CD8-positive, alpha-beta memory T cell (primary cell): Measurements from ENCODE around the gene PTGDR2. TPM values are rescaled to one million over a fixed set of nuclear protein-coding genes. Genes with fewer than 3 reads are reported as not detected.
A peak's percentile ranks its signal among the peaks of the same experiment; 100 is the strongest.

ENCODE experiments used
- CTCF ChIA-PET: fragments of 350-600 bp; sonication (Branson Sonifier 250); formaldehyde crosslinking; loops from one replicate; lab custom pipeline; 2021; ENCODE audit warnings: antibody characterized with exemption; lab: Charles Lee
- POLR2A ChIA-PET: fragments of 350-600 bp; sonication (Branson Sonifier 250); formaldehyde crosslinking; loops from one replicate; lab custom pipeline; 2021; ENCODE audit warnings: antibody characterized with exemption; lab: Charles Lee
- DNase-seq, 5 donors: peaks; one replicate each; pipeline versions ENCODE4 v3.0.0 to v3.0.0-alpha.2; 2020 to 2022; ENCODE audit warnings: mixed read lengths in 1 of 5
- H3K27ac ChIP-seq: one replicate; pipeline ENCODE4 v1.7.0; 2013; ENCODE audit warnings: low read depth, mild to moderate bottlenecking, low read length, moderate library complexity
- H3K27me3 ChIP-seq: 2 replicates; pipeline ENCODE4 v1.7.0; 2013; ENCODE audit warnings: low read length, mild to moderate bottlenecking; ENCODE audit not compliant: insufficient read depth, poor library complexity, severe bottlenecking
- H3K36me3 ChIP-seq: 2 replicates; pipeline ENCODE4 v1.7.0; 2013; ENCODE audit warnings: mild to moderate bottlenecking, low read length, moderate library complexity; ENCODE audit not compliant: insufficient read depth
- H3K4me1 ChIP-seq: 2 replicates; pipeline ENCODE4 v1.7.0; 2013; ENCODE audit warnings: mild to moderate bottlenecking, low read length, moderate library complexity; ENCODE audit not compliant: insufficient read depth
- H3K4me3 ChIP-seq: 2 replicates; pipeline ENCODE4 v1.7.0; 2013; ENCODE audit warnings: mild to moderate bottlenecking, low read length
- H3K9me3 ChIP-seq: 2 replicates; pipeline ENCODE4 v1.7.0; 2013; ENCODE audit warnings: mild to moderate bottlenecking, low read length
- H3K27ac Mint-ChIP-seq, 8 donors: one replicate each; pipeline ENCODE4 v1.8.0; 2020 to 2021; ENCODE audit warnings: mixed read lengths in 8 of 8, mild to moderate bottlenecking in 6 of 8, inconsistent platforms in 3 of 8, moderate library complexity in 3 of 8
- H3K27me3 Mint-ChIP-seq, 2 donors: one replicate each; pipeline ENCODE4 v1.8.0; 2020 to 2021; ENCODE audit warnings: mixed read lengths in 2 of 2, mild to moderate bottlenecking in 1 of 2, moderate library complexity in 1 of 2
- H3K36me3 Mint-ChIP-seq, 3 donors: one replicate each; pipeline ENCODE4 v1.8.0; 2020 to 2021; ENCODE audit warnings: mixed read lengths in 3 of 3, inconsistent platforms in 1 of 3, mild to moderate bottlenecking in 1 of 3
- H3K4me1 Mint-ChIP-seq, 3 donors: one replicate each; pipeline ENCODE4 v1.8.0; 2020 to 2021; ENCODE audit warnings: mixed read lengths in 3 of 3, inconsistent platforms in 1 of 3, mild to moderate bottlenecking in 1 of 3
- H3K4me3 Mint-ChIP-seq, 7 donors: one replicate each; pipeline ENCODE4 v1.8.0; 2020 to 2021; ENCODE audit warnings: mixed read lengths in 7 of 7, mild to moderate bottlenecking in 6 of 7, moderate library complexity in 4 of 7, inconsistent platforms in 2 of 7
- H3K9me3 Mint-ChIP-seq, 5 donors: one replicate each; pipeline ENCODE4 v1.8.0; 2020 to 2022; ENCODE audit warnings: mixed read lengths in 5 of 5, mild to moderate bottlenecking in 3 of 5, moderate library complexity in 2 of 5, inconsistent platforms in 1 of 5
- polyA plus RNA-seq: library from polyadenylated mRNA; unstranded; fragments of 300-500 nt; fragmentation: Illumina TruSeq; gene quantifications from one replicate; pipeline ENCODE4 v1.2.3, GENCODE V29; 2021
- total RNA-seq, 2 experiments: library from RNA; stranded (reverse); gene quantifications; one replicate each; pipeline ENCODE4 v1.2.3, GENCODE V29; 2021

PTGDR2 gene
- total and polyA plus RNA-seq, 3 experiments from 2014 or later, result 0.28 to 2.2 (median 0.42) TPM

- H3K4me3 Mint-ChIP-seq, result no peak overlapping the region
- ChIA-PET CTCF (interaction anchor here (1.3 kb wide), 1 partner anchor 327 kb away, joined by 3 read pairs; no protein-coding TSS in a partner anchor), POLR2A (no interaction called here)
- H3K9me3 Mint-ChIP-seq, result no peaks in the 10 kb centered on the region
- H3K36me3 Mint-ChIP-seq, result no peaks in the 10 kb centered on the region
- DNase-seq, result peak in 1 of 5 donors; percentile 33
- H3K27ac Mint-ChIP-seq, result peak overlapping the region in 1 of 8 donors; percentile 8
- no peak overlapping the region for H3K27ac ChIP-seq
- H3K4me1 Mint-ChIP-seq, result peaks cover 14 to 39% (median 36%) of the 10 kb centered on the region in 3 donors
- no peaks in the 10 kb centered on the region for H3K9me3 ChIP-seq
- no peaks in the 10 kb centered on the region for H3K36me3 ChIP-seq
- H3K27me3 Mint-ChIP-seq, result no peaks in the 10 kb centered on the region
- peaks cover 9% of the 10 kb centered on the region for H3K4me1 ChIP-seq
- no peak overlapping the region for H3K4me3 ChIP-seq
- no peaks in the 10 kb centered on the region for H3K27me3 ChIP-seq
These were observed 5.2 kb upstream of the PTGDR2 start for GRCh38 chr11:60860943-60861342.

- Mint-ChIP-seq H3K4me3 (no peak overlapping the region), H3K9me3 (no peaks in the 10 kb centered on the region), H3K4me1 (peaks cover 14 to 42% (median 34%) of the 10 kb centered on the region in 3 donors), H3K27me3 (no peaks in the 10 kb centered on the region), H3K36me3 (no peaks in the 10 kb centered on the region), H3K27ac (peak overlapping the region in 5 of 8 donors; percentile 17 to 93 (median 40))
- no peaks in the 10 kb centered on the region for H3K9me3 ChIP-seq
- no peak overlapping the region for H3K27ac ChIP-seq
- peaks cover 9% of the 10 kb centered on the region for H3K4me1 ChIP-seq
- H3K27me3 ChIP-seq, result no peaks in the 10 kb centered on the region
- DNase-seq, result peak in 1 of 5 donors; percentile 19
- no peak overlapping the region for H3K4me3 ChIP-seq
- H3K36me3 ChIP-seq, result no peaks in the 10 kb centered on the region
- ChIA-PET CTCF (interaction anchor here (1.3 kb wide), 1 partner anchor 328 kb away, joined by 3 read pairs; no protein-coding TSS in a partner anchor), POLR2A (no interaction called here)
These were observed 4.0 kb upstream of the PTGDR2 start for GRCh38 chr11:60859616-60860250.

GRCh38 chr11:60858731-60859464, 3.1 kb upstream of the PTGDR2 start:
- Histone ChIP-seq H3K9me3 (no peaks in the 10 kb centered on the region), H3K27me3 (no peaks in the 10 kb centered on the region), H3K4me1 (peaks cover 9% of the 10 kb centered on the region), H3K4me3 (no peak overlapping the region), H3K36me3 (no peaks in the 10 kb centered on the region), H3K27ac (no peak overlapping the region)
- peak in 2 of 5 donors; percentile 30 to 46 for DNase-seq
- Mint-ChIP-seq H3K4me3 (peak overlapping the region in 1 of 7 donors; percentile 8), H3K4me1 (peaks cover 14 to 42% (median 34%) of the 10 kb centered on the region in 3 donors), H3K36me3 (peaks cover 0 to under 1% (median 0%) of the 10 kb centered on the region in 3 donors), H3K27ac (peak overlapping the region in 7 of 8 donors; percentile 9 to 88 (median 78)), H3K27me3 (no peaks in the 10 kb centered on the region), H3K9me3 (no peaks in the 10 kb centered on the region)
- ChIA-PET POLR2A (no interaction called here), CTCF (no interaction called here)

- Histone ChIP-seq H3K9me3 (no peaks in the 10 kb centered on the region), H3K27me3 (no peaks in the 10 kb centered on the region), H3K4me3 (no peak overlapping the region), H3K4me1 (peaks cover 9% of the 10 kb centered on the region), H3K36me3 (no peaks in the 10 kb centered on the region), H3K27ac (no peak overlapping the region)
- H3K9me3 Mint-ChIP-seq, result no peaks in the 10 kb centered on the region
- H3K36me3 Mint-ChIP-seq, result peaks cover 0 to 3% (median 0%) of the 10 kb centered on the region in 3 donors
- DNase-seq, result peak in 1 of 5 donors; percentile 35
- peak overlapping the region in 7 of 8 donors; percentile 29 to 88 (median 56) for H3K27ac Mint-ChIP-seq
- peak overlapping the region in 3 of 7 donors; percentile 8 to 34 (median 24) for H3K4me3 Mint-ChIP-seq
- no peaks in the 10 kb centered on the region for H3K27me3 Mint-ChIP-seq
- ChIA-PET CTCF (no interaction called here), POLR2A (no interaction called here)
- peaks cover 14 to 36% (median 34%) of the 10 kb centered on the region in 3 donors for H3K4me1 Mint-ChIP-seq
These were observed 2.5 kb upstream of the PTGDR2 start for GRCh38 chr11:60858236-60858635.

- Mint-ChIP-seq H3K4me3 (no peak overlapping the region), H3K36me3 (peaks cover 0 to 6% (median 0%) of the 10 kb centered on the region in 3 donors), H3K27ac (peak overlapping the region in 7 of 8 donors; percentile 49 to 77 (median 70)), H3K4me1 (peaks cover 14 to 36% (median 34%) of the 10 kb centered on the region in 3 donors), H3K27me3 (no peaks in the 10 kb centered on the region), H3K9me3 (no peaks in the 10 kb centered on the region)
- ChIA-PET POLR2A (no interaction called here), CTCF (no interaction called here)
- Histone ChIP-seq H3K9me3 (no peaks in the 10 kb centered on the region), H3K4me3 (no peak overlapping the region), H3K36me3 (no peaks in the 10 kb centered on the region), H3K27ac (no peak overlapping the region), H3K27me3 (no peaks in the 10 kb centered on the region), H3K4me1 (peaks cover 9% of the 10 kb centered on the region)
- DNase-seq, result peak in 1 of 5 donors; percentile 24
These were observed 1.9 kb upstream of the PTGDR2 start for GRCh38 chr11:60857378-60858232.

GRCh38 chr11:60854847-60855725, 664 bp downstream of the PTGDR2 start:
- CTCF ChIA-PET, result interaction anchor here (1.7 to 2.2 kb wide), 2 partner anchors 24 to 32 kb away, joined by 7 to 8 read pairs; no protein-coding TSS in a partner anchor
- Histone ChIP-seq H3K27me3 (no peaks in the 10 kb centered on the region), H3K36me3 (peaks cover 12% of the 10 kb centered on the region), H3K9me3 (no peaks in the 10 kb centered on the region), H3K4me1 (peaks cover 9% of the 10 kb centered on the region), H3K4me3 (no peak overlapping the region), H3K27ac (no peak overlapping the region)
- Mint-ChIP-seq H3K36me3 (peaks cover 8 to 26% (median 10%) of the 10 kb centered on the region in 3 donors), H3K4me3 (peak overlapping the region in 6 of 7 donors; percentile 41 to 85 (median 66)), H3K9me3 (no peaks in the 10 kb centered on the region), H3K27ac (peak overlapping the region in 4 of 8 donors; percentile 37 to 87 (median 75)), H3K27me3 (no peaks in the 10 kb centered on the region), H3K4me1 (peaks cover 14 to 36% (median 34%) of the 10 kb centered on the region in 3 donors)
- DNase-seq, result peak in 1 of 5 donors; percentile 13
- POLR2A ChIA-PET, result no interaction called here
